ENCODE results near the gene ARMC9.
A peak's percentile ranks its signal among the peaks of the same experiment; 100 is the strongest.
"Not testable (repeated sequence)": the region's sequence is repeated elsewhere in the genome, so short reads cannot be mapped to it uniquely, and the experiment has no call there.

The ARMC9 gene

GRCh38 chr2:231344851-231345250, 146.4 kb downstream of the ARMC9 start:
- no peak for DNase-seq

DNA sequence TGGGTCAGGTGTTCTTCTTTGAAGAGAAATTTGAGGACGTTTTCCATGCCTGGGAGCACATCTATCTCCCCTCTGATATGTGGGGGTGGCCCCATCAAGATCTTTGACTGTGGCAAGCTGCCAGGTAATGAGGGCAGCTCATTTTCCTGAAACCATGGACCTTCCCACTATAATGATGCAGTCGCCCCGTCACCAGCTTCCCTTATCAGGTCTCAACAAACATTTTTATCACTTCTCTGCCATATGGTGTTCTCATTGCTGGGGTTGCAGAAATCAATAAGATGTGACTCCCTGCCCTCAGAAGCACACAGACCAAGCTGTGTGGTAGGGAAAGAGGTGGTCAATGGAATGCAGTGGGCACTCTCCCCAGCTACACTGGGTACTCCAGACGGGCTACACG, 148.7 kb downstream of the ARMC9 start:
- DNase-seq: no peak

DNA sequence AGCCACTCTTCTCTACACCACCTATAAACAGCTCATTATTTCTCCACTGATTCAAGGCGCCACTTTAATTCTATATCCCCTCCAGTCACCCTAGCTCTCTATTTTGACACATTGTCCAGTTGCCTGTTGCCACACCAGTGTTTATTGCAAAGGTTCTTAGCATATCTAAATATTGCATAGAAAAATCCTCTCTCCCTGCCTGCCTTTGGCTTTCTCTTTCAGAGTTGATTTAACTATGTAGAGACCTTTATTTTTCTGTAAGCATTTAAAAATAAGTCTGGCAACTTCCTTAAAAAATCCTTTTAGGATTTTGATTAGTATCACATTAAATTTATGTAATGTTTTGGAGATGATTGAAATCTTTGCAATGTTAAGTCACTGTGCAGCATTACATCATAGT, 149.2 kb downstream of the ARMC9 start:
- DNase-seq: no peak

- no peak for DNase-seq
These were observed 149.7 kb downstream of the ARMC9 start for GRCh38 chr2:231348173-231348572.

DNA sequence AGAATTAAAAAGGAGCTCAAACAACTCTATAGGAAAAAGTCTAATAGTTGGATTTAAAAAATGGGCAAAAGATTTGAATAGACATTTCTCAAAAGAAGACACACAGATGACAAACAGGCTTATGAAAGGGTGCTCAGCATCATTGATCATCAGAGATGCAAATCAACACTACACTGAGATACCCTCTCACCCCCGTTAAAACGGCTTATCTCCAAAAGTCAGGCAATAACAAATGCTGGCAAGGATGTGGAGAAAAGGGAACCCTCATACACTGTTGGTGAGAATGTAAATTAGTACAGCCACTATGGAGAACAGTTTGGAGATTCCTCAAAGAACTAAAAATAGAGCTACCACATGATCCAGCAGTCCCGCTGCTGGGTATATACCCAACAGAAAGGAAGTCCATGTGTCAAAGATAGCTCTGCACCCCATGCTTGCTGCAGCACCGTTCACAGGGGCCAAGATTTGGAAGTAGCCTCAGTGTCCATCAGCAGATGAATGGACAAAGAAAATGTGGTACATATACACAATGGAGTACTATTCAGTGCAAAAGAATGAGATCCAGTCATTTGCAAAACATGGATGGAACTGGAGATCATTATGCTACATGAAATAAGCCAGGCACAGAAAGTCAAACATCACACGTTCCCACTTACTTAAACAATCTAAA, 150.4 kb downstream of the ARMC9 start:
- DNase-seq: no peak

DNA sequence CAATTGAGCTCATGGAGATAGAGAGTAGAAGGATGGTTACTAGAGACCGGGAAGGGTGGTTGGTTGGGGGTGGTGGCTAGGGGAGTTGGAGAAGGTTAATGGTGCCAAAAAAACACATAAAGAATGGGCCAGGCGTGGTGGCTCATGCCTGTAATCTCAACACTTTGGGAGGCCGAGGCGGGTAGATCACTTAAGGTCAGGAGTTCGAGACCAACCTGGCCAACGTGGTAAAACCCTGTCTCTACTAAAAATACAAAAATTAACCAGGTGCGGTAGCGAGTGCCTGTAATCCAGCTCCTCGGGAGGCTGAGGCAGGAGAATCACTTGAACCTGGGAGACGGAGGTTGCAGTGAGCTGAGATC, 150.9 kb downstream of the ARMC9 start:
- not testable (repeated sequence) for DNase-seq

DNA sequence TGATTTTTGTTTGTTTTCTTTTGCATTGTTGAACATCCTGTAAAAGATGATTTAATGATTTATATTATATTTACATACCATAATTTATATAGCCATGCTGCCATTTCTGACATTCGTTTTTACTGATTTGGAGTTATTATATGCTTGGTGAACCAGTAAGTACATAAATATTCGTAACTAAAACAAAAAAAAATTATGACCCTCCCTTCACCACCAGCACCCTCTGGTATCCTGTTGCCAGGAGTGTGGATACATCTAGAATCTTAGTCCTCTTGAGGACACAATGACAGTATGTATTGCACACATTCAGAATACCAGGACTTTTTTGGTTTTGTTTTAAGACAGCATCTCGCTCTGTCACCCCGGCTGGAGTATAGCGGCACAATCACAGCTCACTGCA, 153.2 kb downstream of the ARMC9 start:
- DNase-seq: no peak

GRCh38 chr2:231353469-231353868, 155.0 kb downstream of the ARMC9 start:
- no peak for DNase-seq

GRCh38 chr2:231355508-231356465, 157.4 kb downstream of the ARMC9 start:
- no peak for DNase-seq

DNA sequence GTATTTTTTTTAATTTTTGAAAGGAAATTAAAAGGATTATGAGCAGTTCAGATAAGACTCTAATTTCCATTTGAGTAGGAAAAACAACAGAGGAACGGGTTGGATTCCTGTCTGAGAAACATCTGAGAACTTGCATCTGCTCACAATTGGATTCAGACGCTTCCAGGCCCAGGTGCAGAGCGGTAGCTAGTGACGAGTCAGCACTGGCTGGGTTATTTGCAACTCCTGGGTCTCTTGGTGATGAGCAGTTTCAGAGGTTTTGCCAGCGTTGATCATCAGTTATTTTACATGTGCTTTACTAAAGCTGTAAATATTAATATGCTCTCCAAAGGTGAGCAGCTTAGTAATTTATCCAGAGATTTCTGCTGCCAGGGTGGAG, 158.0 kb downstream of the ARMC9 start:
- DNase-seq: no peak

GRCh38 chr2:231357048-231357447, 158.6 kb downstream of the ARMC9 start:
- no peak for DNase-seq

GRCh38 chr2:231357931-231358330, 159.5 kb downstream of the ARMC9 start:
- no peak for DNase-seq

DNA sequence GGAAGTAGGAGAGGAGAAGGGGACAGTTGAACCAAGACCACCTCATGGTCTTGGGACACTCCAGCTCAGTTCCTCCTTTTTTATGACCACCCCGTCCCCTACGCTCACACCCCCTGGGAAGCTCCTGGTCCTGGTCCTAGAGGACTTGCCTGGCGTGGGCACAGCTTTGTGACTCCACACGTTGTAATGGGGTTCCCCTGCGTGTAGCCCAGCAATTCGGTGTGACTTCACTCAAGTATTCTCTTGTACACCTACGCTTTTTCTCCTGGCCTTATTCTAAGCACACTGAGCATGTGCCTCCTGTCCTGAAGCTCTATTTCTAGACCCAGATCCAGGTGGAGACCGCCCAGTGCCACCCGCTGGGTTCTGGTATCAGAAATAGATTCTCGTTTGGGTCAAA, 161.0 kb downstream of the ARMC9 start:
- DNase-seq: no peak

DNA sequence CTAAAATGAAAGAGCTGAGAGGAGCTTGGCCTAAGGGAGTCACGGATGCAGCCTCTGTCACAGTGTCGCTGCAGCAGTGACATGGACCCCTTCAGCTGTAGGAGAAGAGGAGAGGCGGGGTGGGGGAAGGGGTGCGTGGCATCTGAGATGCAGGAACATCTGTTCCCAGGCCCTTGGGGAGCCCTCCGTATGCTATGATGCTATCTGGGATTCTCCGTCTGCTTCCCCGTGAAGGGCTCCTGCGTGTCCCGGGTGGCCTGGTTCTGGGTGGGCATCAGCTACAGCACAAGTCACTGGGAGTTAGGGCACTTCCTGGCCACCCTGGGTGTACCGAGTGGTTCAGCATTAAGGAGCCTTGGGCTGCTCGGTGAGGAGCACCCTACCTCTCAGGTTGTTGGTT, 161.5 kb downstream of the ARMC9 start:
- no peak for DNase-seq

- DNase-seq: no peak
These were observed 162.0 kb downstream of the ARMC9 start for GRCh38 chr2:231360401-231360800.

- DNase-seq: no peak
These were observed 162.5 kb downstream of the ARMC9 start for GRCh38 chr2:231360881-231361371.

DNA sequence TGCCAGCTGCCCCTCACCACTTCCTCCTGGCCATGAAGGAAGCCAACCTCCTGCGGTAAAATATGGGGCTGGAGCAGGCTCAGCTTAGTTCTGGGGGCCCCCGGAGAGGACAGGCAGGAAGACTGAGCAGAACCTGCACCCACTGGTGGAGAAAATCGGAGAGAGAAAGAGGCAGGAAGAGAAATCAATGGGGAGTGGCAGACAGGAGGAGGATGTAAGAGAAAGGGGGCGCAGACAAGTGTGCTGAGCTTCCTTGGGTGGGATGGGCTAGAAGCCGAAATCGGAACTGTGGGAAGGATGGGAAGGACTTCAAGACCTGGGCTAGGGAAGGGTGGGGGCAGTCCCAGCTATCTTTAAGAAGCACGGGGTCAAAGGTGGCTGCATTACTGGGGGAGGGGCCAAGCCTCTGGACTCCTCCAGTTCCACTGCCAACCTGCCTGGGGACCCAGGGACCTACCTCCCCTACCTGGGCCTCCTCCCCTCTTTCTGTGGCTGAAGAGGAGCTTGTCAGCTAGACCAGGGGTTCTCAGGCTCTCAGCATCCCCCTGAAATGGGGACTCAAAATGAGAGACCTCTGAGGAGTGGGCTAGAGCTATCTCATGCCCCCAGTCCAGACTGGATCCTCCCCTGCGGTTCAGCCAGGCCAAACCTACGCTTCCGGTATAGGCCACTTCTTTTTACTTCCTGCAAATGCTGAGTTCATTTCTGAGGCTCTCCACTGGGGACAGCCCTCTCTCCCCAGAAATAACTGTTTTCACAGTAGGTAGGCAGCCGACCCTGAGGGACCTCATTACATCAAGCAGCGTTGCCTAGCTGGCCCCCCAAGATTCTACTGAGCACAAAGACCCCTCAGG, 163.5 kb downstream of the ARMC9 start:
- DNase-seq: no peak

GRCh38 chr2:231362555-231363184, 164.2 kb downstream of the ARMC9 start:
- DNase-seq: no peak

DNA sequence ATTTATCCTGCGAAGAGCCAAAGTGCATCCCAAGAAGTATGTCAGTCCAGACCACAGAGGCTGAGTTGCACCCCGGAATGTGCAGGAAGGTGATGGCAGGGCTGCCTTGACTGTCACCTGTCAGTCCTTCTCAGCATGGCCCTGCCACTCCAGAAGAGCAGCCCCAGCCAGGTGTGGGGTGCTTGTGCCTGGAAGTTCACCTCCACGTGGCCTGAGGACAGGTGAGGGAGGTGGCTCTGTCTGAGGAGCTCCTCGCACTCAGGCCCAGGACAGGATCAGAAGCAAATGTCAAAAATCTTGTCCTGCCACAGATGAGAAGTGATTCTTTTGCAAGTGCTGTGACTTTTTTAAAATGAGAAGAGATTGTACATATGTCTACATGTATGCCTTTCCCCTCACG, 165.6 kb downstream of the ARMC9 start:
- no peak for DNase-seq

GRCh38 chr2:231364961-231365810, 166.8 kb downstream of the ARMC9 start:
- DNase-seq: peak; percentile 53

DNA sequence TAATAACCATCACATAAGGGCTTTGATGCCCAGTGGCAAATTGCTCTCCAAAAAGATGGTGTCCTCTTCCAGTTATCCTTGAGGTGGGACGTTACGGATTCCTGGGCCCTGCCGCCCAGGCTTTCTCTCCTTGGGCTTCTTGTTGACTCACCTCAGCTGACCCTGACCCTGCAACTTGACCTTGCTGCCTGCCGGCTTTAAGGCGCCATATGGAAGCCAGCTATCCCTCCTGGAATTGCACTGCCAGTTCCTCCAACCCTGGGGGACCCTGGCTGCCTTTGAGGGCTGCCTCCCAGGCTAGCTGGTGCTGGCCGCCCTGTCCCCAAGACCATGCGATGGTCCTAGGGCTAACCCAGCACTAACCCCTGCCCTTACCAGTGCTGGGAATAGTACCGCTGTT, 168.7 kb downstream of the ARMC9 start:
- no peak for DNase-seq
